22Rv1 (cell line): ENCODE data around the gene FPR1.

Experiments used
- CTCF ChIP-seq: fragments of 450-650 bp; IDR thresholded peaks from 2 replicates; pipeline ENCODE4 v1.5.1; 2017; ENCODE audit warnings: mild to moderate bottlenecking
- ZFX ChIP-seq: fragments of 450-650 bp; IDR thresholded peaks from 2 replicates; pipeline ENCODE4 v1.6.1; 2017; ENCODE audit warnings: antibody characterized with exemption, borderline replicate concordance

- TF ChIP-seq CTCF (no peak), ZFX (no peak)
Observed at GRCh38 chr19:51727349-51727880, 24.3 kb downstream of the FPR1 start.
